Measurements from ENCODE around the gene HSPA12B. TPM values are rescaled to one million over a fixed set of nuclear protein-coding genes. Genes with fewer than 3 reads are reported as not detected.

The HSPA12B gene
- total and polyA plus RNA-seq, 2 donors (not counting 3 experiments of a cell fraction or from before 2014, with no cell fraction given), result 3.7 to 6.6 TPM

- H2AFZ ChIP-seq (ENCODE audit: low read depth, low read length), result no peak overlapping the region
- dilution Hi-C loops (cut with MboI; ENCODE audit: extremely low pct_ligation_motif_present, low sequenced_read_pairs) (no loop called here), intact Hi-C loops (cut with micrococcal nuclease) (no loop called here)
- CTCF ChIA-PET, result interaction anchor here (1.2 kb wide), 1 partner anchor 45 kb away, joined by 3 read pairs; no protein-coding TSS in a partner anchor
- no peak overlapping the region for H3K27ac ChIP-seq (ENCODE audit: insufficient read depth, low read depth, low read length)
- TF ChIP-seq JUN (IDR thresholded peaks at IDR 0.05; ENCODE audit: borderline replicate concordance, insufficient read depth, insufficient read length, low read depth) (no peak), GATA2 (IDR thresholded peaks at IDR 0.05; ENCODE audit: insufficient read depth, insufficient read length, low read depth, low read length) (no peak), POLR2AphosphoS5 (IDR thresholded peaks at IDR 0.05; ENCODE audit: insufficient read depth, low read depth, low read length) (no peak), FOS (IDR thresholded peaks at IDR 0.05; ENCODE audit: borderline replicate concordance, insufficient read depth, low read length) (no peak), EZH2 (IDR thresholded peaks at IDR 0.05; ENCODE audit: borderline replicate concordance, low read depth, low read length, severe bottlenecking) (no peak), MAX (IDR thresholded peaks at IDR 0.05; ENCODE audit: insufficient read depth, insufficient read length) (no peak), MYC (IDR thresholded peaks at IDR 0.05; ENCODE audit: low read depth, low read length) (no peak), POLR2A (IDR thresholded peaks at IDR 0.05; ENCODE audit: low read depth, low read length) (no peak), CTCF (IDR thresholded peaks at IDR 0.05; ENCODE audit: extremely low read depth in 1 of 2, insufficient read depth in 1 of 2, low read depth in 1 of 2, low read length in 2 of 2) (no peak)
- no peaks in the 10 kb centered on the region for H3K36me3 ChIP-seq (ENCODE audit: control insufficient read depth in 2 of 2, extremely low read depth in 1 of 2, insufficient read depth in 2 of 2, low read length in 2 of 2)
- H3K9me3 ChIP-seq (replicated peaks; ENCODE audit: control insufficient read depth, insufficient read depth, low read length), result no peaks in the 10 kb centered on the region
- H3K4me3 ChIP-seq (replicated peaks in 1 of 3; ENCODE audit: insufficient read depth in 1 of 3, low read depth in 1 of 3, low read length in 3 of 3), result no peak overlapping the region
- no peak overlapping the region for H3K4me2 ChIP-seq (ENCODE audit: insufficient read depth, low read length)
- no peak overlapping the region for H3K9ac ChIP-seq (replicated peaks; ENCODE audit: extremely low read depth, insufficient read depth, low read length)
- peaks cover 5% of the 10 kb centered on the region in 2 experiments for H3K27me3 ChIP-seq (ENCODE audit: control insufficient read depth in 2 of 2, insufficient read depth in 2 of 2, low read length in 2 of 2)
- no peak for DNase-seq (ENCODE audit: low read depth, low spot score)
- H3K9me1 ChIP-seq (replicated peaks; ENCODE audit: control insufficient read depth, extremely low read depth, insufficient read depth, low read length), result no peaks in the 10 kb centered on the region
- no peak for FAIRE-seq
- no peaks in the 10 kb centered on the region for H4K20me1 ChIP-seq (replicated peaks; ENCODE audit: control insufficient read depth, extremely low read depth, insufficient read depth, low read length)
- peaks cover 6% of the 10 kb centered on the region for H3K4me1 ChIP-seq (ENCODE audit: control insufficient read depth, extremely low read depth, insufficient read depth, low read length)
- no peaks in the 10 kb centered on the region for H3K79me2 ChIP-seq (ENCODE audit: control insufficient read depth, insufficient read depth, low read length)
- POLR2A ChIA-PET, result no interaction called here
- no TSS peak for BruUV-seq (replicated peaks)
Observed at GRCh38 chr20:3721912-3722311, 10.6 kb upstream of the HSPA12B start.
